ENCODE measurements around the gene ATP13A5.

The ATP13A5 gene

GRCh38 chr3:193354423-193354822, 24.1 kb downstream of the ATP13A5 start:
- H2AFZ ChIP-seq (ENCODE audit: low read depth, low read length): no peak overlapping the region
- no peaks in the 10 kb centered on the region for H3K36me3 ChIP-seq (ENCODE audit: insufficient read depth, low read length)
- H3K9me3 ChIP-seq (ENCODE audit: insufficient read depth, low read length, severe bottlenecking): no peaks in the 10 kb centered on the region
- no peak overlapping the region for H3K4me2 ChIP-seq (ENCODE audit: insufficient read depth, low read length)
- H3K79me2 ChIP-seq (ENCODE audit: insufficient read depth, low read length): no peaks in the 10 kb centered on the region
- H3K27ac ChIP-seq (ENCODE audit: low read length): no peak overlapping the region
- TF ChIP-seq, protein P1, sequence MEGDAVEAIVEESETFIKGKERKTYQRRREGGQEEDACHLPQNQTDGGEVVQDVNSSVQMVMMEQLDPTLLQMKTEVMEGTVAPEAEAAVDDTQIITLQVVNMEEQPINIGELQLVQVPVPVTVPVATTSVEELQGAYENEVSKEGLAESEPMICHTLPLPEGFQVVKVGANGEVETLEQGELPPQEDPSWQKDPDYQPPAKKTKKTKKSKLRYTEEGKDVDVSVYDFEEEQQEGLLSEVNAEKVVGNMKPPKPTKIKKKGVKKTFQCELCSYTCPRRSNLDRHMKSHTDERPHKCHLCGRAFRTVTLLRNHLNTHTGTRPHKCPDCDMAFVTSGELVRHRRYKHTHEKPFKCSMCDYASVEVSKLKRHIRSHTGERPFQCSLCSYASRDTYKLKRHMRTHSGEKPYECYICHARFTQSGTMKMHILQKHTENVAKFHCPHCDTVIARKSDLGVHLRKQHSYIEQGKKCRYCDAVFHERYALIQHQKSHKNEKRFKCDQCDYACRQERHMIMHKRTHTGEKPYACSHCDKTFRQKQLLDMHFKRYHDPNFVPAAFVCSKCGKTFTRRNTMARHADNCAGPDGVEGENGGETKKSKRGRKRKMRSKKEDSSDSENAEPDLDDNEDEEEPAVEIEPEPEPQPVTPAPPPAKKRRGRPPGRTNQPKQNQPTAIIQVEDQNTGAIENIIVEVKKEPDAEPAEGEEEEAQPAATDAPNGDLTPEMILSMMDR (IDR thresholded peaks at IDR 0.05; ENCODE audit: borderline replicate concordance, extremely low read depth, low read length, poor library complexity, severe bottlenecking): no peak
- no peak for TF ChIP-seq EZH2 (IDR thresholded peaks at IDR 0.05; ENCODE audit: borderline replicate concordance, low read depth, low read length, severe bottlenecking)
- no peak overlapping the region for H3K9ac ChIP-seq (ENCODE audit: low read depth, low read length)
- no peaks in the 10 kb centered on the region for H3K4me1 ChIP-seq (ENCODE audit: insufficient read depth, low read length)
- DNase-seq (no peak), ATAC-seq (ENCODE audit: insufficient read depth, low read depth) (no peak)
- H3K27me3 ChIP-seq (ENCODE audit: insufficient read depth, low read length, poor library complexity): peaks cover 8% of the 10 kb centered on the region
- H3K4me3 ChIP-seq (ENCODE audit: low read depth in 1 of 2, low read length in 2 of 2): no peak overlapping the region
- H4K20me1 ChIP-seq (ENCODE audit: insufficient read depth, low read length): no peaks in the 10 kb centered on the region

DNA sequence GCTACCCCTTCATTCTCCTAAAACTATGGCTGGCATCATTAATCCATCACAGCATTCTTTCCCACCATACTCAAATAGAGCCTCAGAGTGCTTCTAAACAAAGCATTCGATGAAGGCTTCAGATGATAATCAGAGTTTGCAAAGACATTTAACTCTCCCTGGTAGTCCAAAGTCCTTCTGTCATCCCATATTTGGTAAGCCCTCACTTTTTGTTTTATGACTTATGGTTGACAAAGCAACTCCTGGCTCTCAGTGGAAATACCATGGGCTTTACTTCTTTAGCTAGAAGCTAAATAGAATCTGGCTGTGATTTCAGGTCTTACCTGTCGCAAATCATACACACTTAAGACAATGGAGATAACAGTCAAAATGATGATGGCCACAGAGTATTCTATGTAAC, 27.8 kb downstream of the ATP13A5 start:
- no peaks in the 10 kb centered on the region for H4K20me1 ChIP-seq (ENCODE audit: insufficient read depth, low read length)
- no peak for TF ChIP-seq EZH2 (IDR thresholded peaks at IDR 0.05; ENCODE audit: borderline replicate concordance, low read depth, low read length, severe bottlenecking)
- TF ChIP-seq, protein P1 (IDR thresholded peaks at IDR 0.05; ENCODE audit: borderline replicate concordance, extremely low read depth, low read length, poor library complexity, severe bottlenecking): no peak
- no peak overlapping the region for H2AFZ ChIP-seq (ENCODE audit: low read depth, low read length)
- H3K4me2 ChIP-seq (ENCODE audit: insufficient read depth, low read length): no peak overlapping the region
- no peak overlapping the region for H3K4me3 ChIP-seq (ENCODE audit: low read depth in 1 of 2, low read length in 2 of 2)
- DNase-seq (no peak), ATAC-seq (ENCODE audit: insufficient read depth, low read depth) (no peak)
- no peaks in the 10 kb centered on the region for H3K9me3 ChIP-seq (ENCODE audit: insufficient read depth, low read length, severe bottlenecking)
- H3K9ac ChIP-seq (ENCODE audit: low read depth, low read length): no peak overlapping the region
- no peaks in the 10 kb centered on the region for H3K79me2 ChIP-seq (ENCODE audit: insufficient read depth, low read length)
- H3K27me3 ChIP-seq (ENCODE audit: insufficient read depth, low read length, poor library complexity): peaks cover 13% of the 10 kb centered on the region
- no peaks in the 10 kb centered on the region for H3K36me3 ChIP-seq (ENCODE audit: insufficient read depth, low read length)
- H3K4me1 ChIP-seq (ENCODE audit: insufficient read depth, low read length): no peaks in the 10 kb centered on the region
- H3K27ac ChIP-seq (ENCODE audit: low read length): no peak overlapping the region

DNA sequence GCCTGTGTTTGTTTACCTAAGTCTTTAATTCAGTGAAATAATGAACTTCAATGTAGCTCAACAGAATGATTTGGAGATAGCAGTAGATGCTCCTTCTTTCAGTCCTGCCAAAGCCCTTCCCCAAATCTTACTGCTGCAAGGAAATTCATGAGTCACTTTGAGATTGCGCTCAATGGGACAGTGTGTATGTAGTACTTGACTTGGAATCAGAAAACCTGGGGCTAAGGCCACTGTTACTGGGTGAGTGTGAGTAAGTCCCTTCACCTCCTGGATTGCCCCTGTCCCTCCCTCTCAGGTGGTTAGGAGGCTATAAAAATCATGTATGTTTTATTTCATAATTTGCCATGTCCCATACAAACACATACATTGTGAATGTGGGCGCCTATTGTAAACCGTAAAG, 29.9 kb downstream of the ATP13A5 start:
- Histone ChIP-seq H3K4me3 (ENCODE audit: low read depth in 1 of 2, low read length in 2 of 2) (no peak overlapping the region), H2AFZ (ENCODE audit: low read depth, low read length) (no peak overlapping the region), H3K9ac (ENCODE audit: low read depth, low read length) (no peak overlapping the region), H3K4me1 (ENCODE audit: insufficient read depth, low read length) (no peaks in the 10 kb centered on the region), H3K4me2 (ENCODE audit: insufficient read depth, low read length) (no peak overlapping the region), H3K36me3 (ENCODE audit: insufficient read depth, low read length) (no peaks in the 10 kb centered on the region), H3K27ac (ENCODE audit: low read length) (no peak overlapping the region), H3K79me2 (ENCODE audit: insufficient read depth, low read length) (no peaks in the 10 kb centered on the region), H4K20me1 (ENCODE audit: insufficient read depth, low read length) (no peaks in the 10 kb centered on the region), H3K27me3 (ENCODE audit: insufficient read depth, low read length, poor library complexity) (peaks cover 13% of the 10 kb centered on the region), H3K9me3 (ENCODE audit: insufficient read depth, low read length, severe bottlenecking) (no peaks in the 10 kb centered on the region)
- DNase-seq: no peak
- no peak for ATAC-seq (ENCODE audit: insufficient read depth, low read depth)
- TF ChIP-seq, protein P1 (IDR thresholded peaks at IDR 0.05; ENCODE audit: borderline replicate concordance, extremely low read depth, low read length, poor library complexity, severe bottlenecking): no peak
- TF ChIP-seq EZH2 (IDR thresholded peaks at IDR 0.05; ENCODE audit: borderline replicate concordance, low read depth, low read length, severe bottlenecking): no peak
